Neutrophil (primary cell): ENCODE data around the gene PACS2.

Experiments used
- H3K27ac ChIP-seq: fragments of 200-600 bp; sonication (generic); 2 replicates; pipeline ENCODE4 v1.5.1; 2016; ENCODE audit warnings: mild to moderate bottlenecking, moderate library complexity
- H3K27me3 ChIP-seq: fragments of 200-600 bp; sonication (generic); 2 replicates; pipeline ENCODE4 v1.6.0; 2016; ENCODE audit warnings: mild to moderate bottlenecking
- H3K36me3 ChIP-seq: fragments of 200-600 bp; sonication (generic); 2 replicates; pipeline ENCODE4 v1.5.1; 2017
- H3K4me1 ChIP-seq, 2 experiments: fragments of 200-600 bp in 1 of 2; sonication (generic) in 1 of 2; 1 replicate in 1 of 2; 2 replicates in 1 of 2; pipeline versions ENCODE4 v1.5.1 to v1.6.1; 2013 to 2016; ENCODE audit warnings: low read depth in 1 of 2, low read length in 1 of 2, mild to moderate bottlenecking in 1 of 2, moderate library complexity in 1 of 2; ENCODE audit not compliant: control insufficient read depth in 1 of 2, insufficient read depth in 1 of 2
- H3K4me3 ChIP-seq, 2 experiments: fragments of 200-600 bp in 1 of 2; sonication (generic) in 1 of 2; 1 replicate in 1 of 2; 2 replicates in 1 of 2; pipeline ENCODE4 v1.5.1; 2013 to 2016; ENCODE audit warnings: low read depth in 1 of 2, low read length in 1 of 2, mild to moderate bottlenecking in 1 of 2, moderate library complexity in 1 of 2
- H3K9me3 ChIP-seq: fragments of 200-600 bp; sonication (generic); 2 replicates; pipeline ENCODE4 v1.5.1; 2016
- TF ChIP-seq, protein P1 (sequence below): fragments of 200-600 bp; sonication (generic); IDR thresholded peaks from 2 replicates; pipeline ENCODE4 v1.5.1; 2016; ENCODE audit warnings: antibody characterized with exemption

PACS2 gene

DNA sequence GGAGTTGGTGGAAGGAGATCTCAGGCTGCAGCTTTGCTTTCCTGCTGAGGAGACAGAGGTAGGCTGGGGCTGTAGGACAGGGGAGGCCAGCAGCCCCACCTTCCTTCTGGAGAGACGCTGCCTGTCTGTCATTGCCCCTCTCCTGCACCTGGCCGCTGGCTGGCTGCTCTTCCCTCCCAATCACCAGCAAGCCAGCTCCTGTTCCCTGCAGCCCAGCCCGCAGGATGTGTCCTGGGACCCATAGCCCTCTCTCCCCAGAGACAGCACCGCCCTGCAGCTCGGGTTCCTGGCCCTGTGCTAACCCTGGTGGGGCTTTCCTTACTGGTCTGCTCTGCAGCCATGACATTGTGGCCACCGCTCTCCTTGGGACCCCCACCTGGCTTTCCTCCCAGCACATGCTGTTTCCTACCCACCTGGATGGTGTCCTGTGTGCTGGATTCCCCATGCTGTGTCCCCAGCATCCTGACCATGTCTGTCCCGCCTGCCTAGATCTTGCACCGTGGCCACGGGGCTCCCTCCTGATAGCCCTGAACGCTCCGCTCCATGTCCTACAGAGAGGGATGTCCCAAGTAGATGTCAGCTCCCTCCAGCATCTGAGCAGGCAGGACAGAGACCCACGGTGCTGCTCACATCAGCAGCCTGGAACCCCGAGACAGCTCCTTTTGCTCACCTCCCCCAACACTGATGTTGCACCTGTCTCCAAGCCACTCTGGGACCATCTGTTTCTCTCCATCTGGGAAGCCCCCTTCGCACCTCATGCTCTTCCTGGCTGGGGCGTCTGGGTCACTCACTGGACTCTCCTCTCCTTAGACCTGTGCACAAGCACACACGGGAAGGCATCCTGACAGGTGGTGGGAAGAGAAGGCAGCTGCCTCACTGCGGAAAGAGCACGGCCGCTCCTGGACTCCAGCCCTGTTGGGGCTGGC lies 104.0 kb downstream of the PACS2 start:
- Histone ChIP-seq H3K27ac (no peak overlapping the region), H3K4me1 (peaks cover 14 to 32% of the 10 kb centered on the region in 2 experiments), H3K36me3 (no peaks in the 10 kb centered on the region), H3K27me3 (peaks cover 56% of the 10 kb centered on the region), H3K9me3 (no peaks in the 10 kb centered on the region), H3K4me3 (peak overlapping the region in 1 of 2 experiments; percentile 54)
- TF ChIP-seq, protein P1, sequence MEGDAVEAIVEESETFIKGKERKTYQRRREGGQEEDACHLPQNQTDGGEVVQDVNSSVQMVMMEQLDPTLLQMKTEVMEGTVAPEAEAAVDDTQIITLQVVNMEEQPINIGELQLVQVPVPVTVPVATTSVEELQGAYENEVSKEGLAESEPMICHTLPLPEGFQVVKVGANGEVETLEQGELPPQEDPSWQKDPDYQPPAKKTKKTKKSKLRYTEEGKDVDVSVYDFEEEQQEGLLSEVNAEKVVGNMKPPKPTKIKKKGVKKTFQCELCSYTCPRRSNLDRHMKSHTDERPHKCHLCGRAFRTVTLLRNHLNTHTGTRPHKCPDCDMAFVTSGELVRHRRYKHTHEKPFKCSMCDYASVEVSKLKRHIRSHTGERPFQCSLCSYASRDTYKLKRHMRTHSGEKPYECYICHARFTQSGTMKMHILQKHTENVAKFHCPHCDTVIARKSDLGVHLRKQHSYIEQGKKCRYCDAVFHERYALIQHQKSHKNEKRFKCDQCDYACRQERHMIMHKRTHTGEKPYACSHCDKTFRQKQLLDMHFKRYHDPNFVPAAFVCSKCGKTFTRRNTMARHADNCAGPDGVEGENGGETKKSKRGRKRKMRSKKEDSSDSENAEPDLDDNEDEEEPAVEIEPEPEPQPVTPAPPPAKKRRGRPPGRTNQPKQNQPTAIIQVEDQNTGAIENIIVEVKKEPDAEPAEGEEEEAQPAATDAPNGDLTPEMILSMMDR: no peak

DNA sequence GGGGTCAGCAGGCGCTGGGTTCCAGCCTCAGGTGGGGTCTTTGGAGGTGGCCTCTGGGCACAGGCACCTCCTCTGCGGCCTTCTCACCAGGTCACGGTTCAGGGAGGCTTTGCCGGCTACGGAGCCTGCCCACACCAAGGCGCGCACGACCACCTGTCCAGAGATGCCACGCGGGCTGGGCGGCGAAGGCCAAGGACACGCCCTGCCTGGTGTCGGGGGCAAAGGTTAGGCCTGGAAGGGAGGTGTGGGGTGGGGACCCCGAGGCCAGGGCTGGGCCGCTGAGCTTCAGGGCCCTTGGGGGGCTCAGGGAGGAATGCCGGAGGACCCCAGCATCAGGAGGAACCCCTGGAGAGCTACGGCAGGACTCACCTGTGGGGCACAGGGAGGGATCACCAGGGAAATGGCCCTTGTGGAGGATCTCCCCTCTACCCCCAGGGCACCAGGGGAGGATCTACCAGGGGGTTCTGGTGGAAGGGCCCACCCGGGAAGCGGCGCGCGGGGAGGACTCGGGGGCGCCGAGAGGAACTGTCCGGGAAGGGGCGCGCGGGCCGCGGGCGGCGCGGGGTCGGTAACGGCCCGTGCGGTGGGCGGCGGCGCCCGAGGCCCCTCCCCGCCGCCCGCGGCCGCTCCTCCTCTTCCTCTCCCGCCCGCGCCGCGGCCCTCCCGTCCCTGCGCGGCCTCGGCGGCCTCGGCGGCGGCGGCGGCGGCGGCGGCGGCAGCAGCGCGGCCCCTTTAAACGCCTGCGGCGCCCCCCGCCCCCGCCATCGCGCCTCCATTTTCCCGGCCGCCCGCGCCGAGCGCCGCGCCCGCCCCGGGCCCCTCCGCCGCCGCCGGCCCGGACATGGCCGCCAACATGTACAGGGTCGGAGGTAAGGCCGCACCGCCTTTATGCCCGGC lies 104.9 kb downstream of the PACS2 start, which contains the start of gene MTA1:
TSS of gene MTA1 (plus strand) at position 633 of the 897 bp plus-strand sequence. CDS start at position 842, 209 bp downstream.
- H3K4me1 ChIP-seq: peaks cover 14 to 32% of the 10 kb centered on the region in 2 experiments
- peak within 1 kb of the TSS; percentile 50 to 54 for H3K4me3 ChIP-seq
- H3K27ac ChIP-seq: no peak within 1 kb of the TSS
- peaks cover 47% of the 10 kb centered on the region for H3K27me3 ChIP-seq
- H3K9me3 ChIP-seq: no peaks in the 10 kb centered on the region
- H3K36me3 ChIP-seq: no peaks in the 10 kb centered on the region
- TF ChIP-seq, protein P1: no peak

- Histone ChIP-seq H3K4me3 (peak overlapping the region; percentile 23 to 30), H3K36me3 (no peaks in the 10 kb centered on the region), H3K4me1 (peaks cover 8 to 23% of the 10 kb centered on the region in 2 experiments), H3K27me3 (peaks cover 38% of the 10 kb centered on the region), H3K27ac (no peak overlapping the region), H3K9me3 (no peaks in the 10 kb centered on the region)
- TF ChIP-seq, protein P1: no peak
These were observed 105.8 kb downstream of the PACS2 start for GRCh38 chr14:105420101-105420973.

GRCh38 chr14:105420974-105421674 lies 106.6 kb downstream of the PACS2 start:
- H3K36me3 ChIP-seq: no peaks in the 10 kb centered on the region
- no peaks in the 10 kb centered on the region for H3K9me3 ChIP-seq
- H3K4me1 ChIP-seq: peaks cover 8 to 23% of the 10 kb centered on the region in 2 experiments
- peaks cover 30% of the 10 kb centered on the region for H3K27me3 ChIP-seq
- no peak overlapping the region for H3K27ac ChIP-seq
- TF ChIP-seq, protein P1: no peak
- H3K4me3 ChIP-seq: peak overlapping the region in 1 of 2 experiments; percentile 30
